ENCODE results near the gene ERBB2.

The ERBB2 gene

GRCh38 chr17:39669897-39670735 lies 29.7 kb upstream of the ERBB2 start:
- Mint-ChIP-seq H3K36me3 (peaks cover 3 to 8% of the 10 kb centered on the region in 2 donors), H3K4me1 (peaks cover 44 to 84% of the 10 kb centered on the region in 2 donors), H3K4me3 (no peak overlapping the region), H3K27ac (no peak overlapping the region), H3K27me3 (peaks cover 10 to 28% of the 10 kb centered on the region in 2 donors), H3K9me3 (no peaks in the 10 kb centered on the region)
- DNase-seq (no peak), ATAC-seq (replicated peaks) (no peak)

GRCh38 chr17:39670746-39671145 lies 29.1 kb upstream of the ERBB2 start:
- Mint-ChIP-seq H3K9me3 (no peaks in the 10 kb centered on the region), H3K27me3 (peaks cover 10 to 28% of the 10 kb centered on the region in 2 donors), H3K36me3 (peaks cover 3 to 8% of the 10 kb centered on the region in 2 donors), H3K4me1 (peaks cover 43 to 84% of the 10 kb centered on the region in 2 donors), H3K27ac (no peak overlapping the region), H3K4me3 (no peak overlapping the region)
- DNase-seq (no peak), ATAC-seq (replicated peaks) (no peak)

- H3K27me3 Mint-ChIP-seq: peaks cover 6 to 18% of the 10 kb centered on the region in 2 donors
- ATAC-seq (replicated peaks) (peak in 1 of 2 donors; percentile 15), DNase-seq (no peak)
- peaks cover 47 to 84% of the 10 kb centered on the region in 2 donors for H3K4me1 Mint-ChIP-seq
- H3K4me3 Mint-ChIP-seq: peak overlapping the region in 1 of 2 donors; percentile 23
- H3K9me3 Mint-ChIP-seq: no peaks in the 10 kb centered on the region
- H3K36me3 Mint-ChIP-seq: peaks cover 6 to 8% of the 10 kb centered on the region in 2 donors
- peak overlapping the region; percentile 85 for H3K27ac Mint-ChIP-seq
Measured at GRCh38 chr17:39671651-39672521, 28.0 kb upstream of the ERBB2 start.

- Mint-ChIP-seq H3K27me3 (peaks cover 6 to 14% of the 10 kb centered on the region in 2 donors), H3K36me3 (peaks cover 8 to 10% of the 10 kb centered on the region in 2 donors), H3K4me1 (peaks cover 53 to 89% of the 10 kb centered on the region in 2 donors), H3K4me3 (no peak overlapping the region), H3K27ac (peak overlapping the region; percentile 47), H3K9me3 (no peaks in the 10 kb centered on the region)
- ATAC-seq (replicated peaks): no peak
- no peak for DNase-seq
Measured at GRCh38 chr17:39672522-39673334, 27.1 kb upstream of the ERBB2 start.

GRCh38 chr17:39673335-39674081 lies 26.4 kb upstream of the ERBB2 start:
- ATAC-seq (replicated peaks) (no peak), DNase-seq (no peak)
- peaks cover 60 to 89% of the 10 kb centered on the region in 2 donors for H3K4me1 Mint-ChIP-seq
- peak overlapping the region; percentile 42 for H3K27ac Mint-ChIP-seq
- peaks cover 4 to 11% of the 10 kb centered on the region in 2 donors for H3K27me3 Mint-ChIP-seq
- no peaks in the 10 kb centered on the region for H3K9me3 Mint-ChIP-seq
- H3K36me3 Mint-ChIP-seq: peaks cover 6 to 10% of the 10 kb centered on the region in 2 donors
- H3K4me3 Mint-ChIP-seq: no peak overlapping the region

GRCh38 chr17:39674179-39674578 lies 25.7 kb upstream of the ERBB2 start:
- no peak for ATAC-seq (replicated peaks)
- H3K4me3 Mint-ChIP-seq: no peak overlapping the region
- H3K27ac Mint-ChIP-seq: peak overlapping the region; percentile 42
- no peaks in the 10 kb centered on the region for H3K9me3 Mint-ChIP-seq
- DNase-seq: no peak
- H3K27me3 Mint-ChIP-seq: peaks cover 0 to 6% of the 10 kb centered on the region in 2 donors
- peaks cover 63 to 89% of the 10 kb centered on the region in 2 donors for H3K4me1 Mint-ChIP-seq
- H3K36me3 Mint-ChIP-seq: peaks cover 4 to 16% of the 10 kb centered on the region in 2 donors

- DNase-seq (peak; percentile 54), ATAC-seq (replicated peaks) (peak; percentile 62 to 73)
- Mint-ChIP-seq H3K4me3 (peak overlapping the region; percentile 49 to 70), H3K27ac (peak overlapping the region; percentile 88), H3K36me3 (peaks cover 4 to 16% of the 10 kb centered on the region in 2 donors), H3K9me3 (no peaks in the 10 kb centered on the region), H3K27me3 (peaks cover 0 to 6% of the 10 kb centered on the region in 2 donors), H3K4me1 (peaks cover 70 to 92% of the 10 kb centered on the region in 2 donors)
Measured at GRCh38 chr17:39674702-39675389, 25.0 kb upstream of the ERBB2 start.

GRCh38 chr17:39675390-39676082 lies 24.3 kb upstream of the ERBB2 start:
- Mint-ChIP-seq H3K9me3 (no peaks in the 10 kb centered on the region), H3K27me3 (peaks cover 0 to 6% of the 10 kb centered on the region in 2 donors), H3K36me3 (peaks cover 4 to 18% of the 10 kb centered on the region in 2 donors), H3K4me1 (peaks cover 75 to 96% of the 10 kb centered on the region in 2 donors), H3K4me3 (peak overlapping the region; percentile 49 to 70), H3K27ac (peak overlapping the region; percentile 88)
- DNase-seq (no peak), ATAC-seq (replicated peaks) (peak; percentile 4 to 7)

GRCh38 chr17:39676198-39676819 lies 23.6 kb upstream of the ERBB2 start:
- DNase-seq: peak; percentile 36
- Mint-ChIP-seq H3K36me3 (peaks cover 4 to 20% of the 10 kb centered on the region in 2 donors), H3K4me3 (peak overlapping the region in 1 of 2 donors; percentile 22), H3K27me3 (peaks cover 0 to 6% of the 10 kb centered on the region in 2 donors), H3K9me3 (no peaks in the 10 kb centered on the region), H3K27ac (peak overlapping the region; percentile 88), H3K4me1 (peaks cover 80 to 100% of the 10 kb centered on the region in 2 donors)
- peak; percentile 57 to 68 for ATAC-seq (replicated peaks)

- Mint-ChIP-seq H3K4me1 (peaks cover 76 to 97% of the 10 kb centered on the region in 2 donors), H3K36me3 (peaks cover 2 to 20% of the 10 kb centered on the region in 2 donors), H3K27me3 (peaks cover 0 to 1% of the 10 kb centered on the region in 2 donors), H3K27ac (peak overlapping the region; percentile 44), H3K9me3 (no peaks in the 10 kb centered on the region), H3K4me3 (no peak overlapping the region)
- ATAC-seq (replicated peaks) (no peak), DNase-seq (no peak)
Measured at GRCh38 chr17:39677072-39677471, 22.8 kb upstream of the ERBB2 start.

GRCh38 chr17:39677542-39678339 lies 22.1 kb upstream of the ERBB2 start:
- Mint-ChIP-seq H3K4me3 (peak overlapping the region in 1 of 2 donors; percentile 39), H3K27ac (peak overlapping the region; percentile 74), H3K9me3 (no peaks in the 10 kb centered on the region), H3K27me3 (no peaks in the 10 kb centered on the region), H3K4me1 (peaks cover 72 to 90% of the 10 kb centered on the region in 2 donors), H3K36me3 (peaks cover 2 to 16% of the 10 kb centered on the region in 2 donors)
- ATAC-seq (replicated peaks) (no peak), DNase-seq (no peak)
